Thoracic aorta (tissue), 2 donors: ENCODE data around the gene OR2AE1. TPM values are rescaled to one million over a fixed set of nuclear protein-coding genes. Genes with fewer than 3 reads are reported as not detected.

Experiments used
- ATAC-seq: fragments of 150-250 bp; one replicate; pipeline ENCODE4 v1.8.0; 2017; ENCODE audit warnings: low read depth; ENCODE audit not compliant: insufficient number of reproducible peaks, low FRiP score
- DNase-seq: peaks from one replicate; pipeline ENCODE4 v3.0.0-alpha.2; 2020; ENCODE audit warnings: low spot score
- H3K27ac ChIP-seq, 2 donors: fragments of 200-600 bp; sonication (generic); 1 replicate in 1 of 2; 2 replicates in 1 of 2; pipeline ENCODE4 v1.5.1; 2016; ENCODE audit warnings: mild to moderate bottlenecking in 2 of 2, moderate library complexity in 2 of 2
- H3K27me3 ChIP-seq: fragments of 200-600 bp; sonication (generic); replicated peaks from 2 replicates; pipeline ENCODE4 v1.6.0; 2016; ENCODE audit warnings: mild to moderate bottlenecking; ENCODE audit not compliant: insufficient read depth
- H3K36me3 ChIP-seq: fragments of 200-600 bp; sonication (generic); one replicate; pipeline ENCODE4 v1.5.1; 2016
- H3K4me1 ChIP-seq, 2 donors: fragments of 200-600 bp; sonication (generic); 1 replicate in 1 of 2; 2 replicates in 1 of 2; pipeline versions ENCODE4 v1.5.1 to v1.6.0; 2016; ENCODE audit warnings: low read depth in 2 of 2, mild to moderate bottlenecking in 1 of 2; ENCODE audit not compliant: control insufficient read depth in 1 of 2
- H3K4me3 ChIP-seq: fragments of 200-600 bp; sonication (generic); 2 replicates; pipeline ENCODE4 v1.5.1; 2016; ENCODE audit warnings: mild to moderate bottlenecking
- H3K9me3 ChIP-seq: fragments of 200-600 bp; sonication (generic); 2 replicates; pipeline ENCODE4 v1.5.1; 2016
- CTCF ChIP-seq: fragments of 200-600 bp; sonication (generic); IDR thresholded peaks from one replicate; pipeline ENCODE4 v1.5.1; 2019; ENCODE audit warnings: antibody characterized with exemption
- total RNA-seq, 2 donors: library from RNA; depleted of rRNA; stranded (reverse); fragments of >200 nt; gene quantifications; one replicate each; pipeline versions ENCODE4 v1.1.0 to v1.2.3, GENCODE V29; 2016

Gene OR2AE1
- total RNA-seq, 2 donors from 2014 or later: 0.41 to 2.9 TPM

GRCh38 chr7:99834382-99834781, 42.5 kb downstream of the OR2AE1 start:
- TF ChIP-seq CTCF: no peak
- ATAC-seq: no peak
- no peaks in the 10 kb centered on the region for H3K27me3 ChIP-seq

GRCh38 chr7:99833289-99833877, 43.5 kb downstream of the OR2AE1 start:
- no peak for DNase-seq
- Histone ChIP-seq H3K9me3 (no peaks in the 10 kb centered on the region), H3K36me3 (no peaks in the 10 kb centered on the region), H3K4me3 (no peak overlapping the region), H3K4me1 (no peaks in the 10 kb centered on the region), H3K27me3 (no peaks in the 10 kb centered on the region), H3K27ac (no peak overlapping the region)
- no peak for ATAC-seq
- no peak for TF ChIP-seq CTCF

More at GRCh38 chr7:99834382-99834781, 42.5 kb downstream of the OR2AE1 start:
- Histone ChIP-seq H3K4me1 (no peaks in the 10 kb centered on the region), H3K36me3 (no peaks in the 10 kb centered on the region), H3K9me3 (no peaks in the 10 kb centered on the region), H3K27ac (no peak overlapping the region), H3K4me3 (no peak overlapping the region)
- no peak for DNase-seq

GRCh38 chr7:99831595-99831994, 45.2 kb downstream of the OR2AE1 start:
- no peaks in the 10 kb centered on the region for H3K27me3 ChIP-seq
- no peak overlapping the region for H3K4me3 ChIP-seq
- H3K36me3 ChIP-seq: no peaks in the 10 kb centered on the region
- no peaks in the 10 kb centered on the region for H3K9me3 ChIP-seq
- no peak for TF ChIP-seq CTCF
- ATAC-seq: no peak
- no peak for DNase-seq
- no peak overlapping the region for H3K27ac ChIP-seq
- H3K4me1 ChIP-seq: peaks cover 5 to 11% of the 10 kb centered on the region in 2 donors

- ATAC-seq (no peak), DNase-seq (no peak)
- Histone ChIP-seq H3K27me3 (no peaks in the 10 kb centered on the region), H3K36me3 (no peaks in the 10 kb centered on the region), H3K27ac (no peak overlapping the region), H3K4me1 (peaks cover 5 to 31% of the 10 kb centered on the region in 2 donors), H3K4me3 (no peak overlapping the region), H3K9me3 (no peaks in the 10 kb centered on the region)
- TF ChIP-seq CTCF: no peak
Observed at GRCh38 chr7:99829524-99830160, 47.2 kb downstream of the OR2AE1 start.

GRCh38 chr7:99828811-99829210, 48.0 kb downstream of the OR2AE1 start:
- Histone ChIP-seq H3K27ac (no peak overlapping the region), H3K4me1 (peaks cover 5 to 39% of the 10 kb centered on the region in 2 donors), H3K27me3 (no peaks in the 10 kb centered on the region), H3K9me3 (no peaks in the 10 kb centered on the region), H3K36me3 (no peaks in the 10 kb centered on the region), H3K4me3 (no peak overlapping the region)
- TF ChIP-seq CTCF: no peak
- no peak for DNase-seq
- no peak for ATAC-seq
